Activated gamma-delta T cell treated with Interleukin-2 at 50 U/mL for 16 hours (primary cell): ENCODE data around the gene IDH3A.
"Not testable (repeated sequence)": the region's sequence is repeated elsewhere in the genome, so short reads cannot be mapped to it uniquely, and the experiment has no call there.

Experiments
- DNase-seq: peaks from one replicate; pipeline ENCODE4 v3.0.0-alpha.2; 2020

Gene IDH3A

DNA sequence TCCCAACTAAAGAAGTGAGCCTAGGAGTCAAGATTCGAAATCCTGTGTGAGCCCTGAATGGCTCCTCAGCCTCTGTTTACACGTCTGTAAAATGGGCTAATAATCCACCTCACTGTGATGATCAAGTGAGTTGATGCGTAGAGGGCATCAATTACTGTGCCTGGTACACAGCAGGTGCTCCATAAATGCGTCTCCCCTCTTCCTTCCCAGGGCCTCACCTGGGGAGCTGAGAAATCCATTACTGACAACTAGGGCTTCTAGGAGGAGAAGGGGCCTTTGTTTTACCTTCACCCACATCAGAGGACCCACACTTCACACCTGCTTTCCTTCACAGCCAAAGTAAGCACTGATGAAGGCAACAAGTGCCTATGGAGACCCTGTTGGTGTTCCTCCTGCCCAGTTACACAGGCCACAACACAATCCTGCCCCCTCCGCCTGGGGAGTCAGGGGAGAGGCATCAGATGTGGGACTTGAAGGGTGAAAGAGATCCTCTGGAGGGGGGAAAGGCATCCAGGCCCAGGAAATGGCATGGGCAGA is 19.3 kb upstream of the IDH3A start:
- no peak for DNase-seq

DNA sequence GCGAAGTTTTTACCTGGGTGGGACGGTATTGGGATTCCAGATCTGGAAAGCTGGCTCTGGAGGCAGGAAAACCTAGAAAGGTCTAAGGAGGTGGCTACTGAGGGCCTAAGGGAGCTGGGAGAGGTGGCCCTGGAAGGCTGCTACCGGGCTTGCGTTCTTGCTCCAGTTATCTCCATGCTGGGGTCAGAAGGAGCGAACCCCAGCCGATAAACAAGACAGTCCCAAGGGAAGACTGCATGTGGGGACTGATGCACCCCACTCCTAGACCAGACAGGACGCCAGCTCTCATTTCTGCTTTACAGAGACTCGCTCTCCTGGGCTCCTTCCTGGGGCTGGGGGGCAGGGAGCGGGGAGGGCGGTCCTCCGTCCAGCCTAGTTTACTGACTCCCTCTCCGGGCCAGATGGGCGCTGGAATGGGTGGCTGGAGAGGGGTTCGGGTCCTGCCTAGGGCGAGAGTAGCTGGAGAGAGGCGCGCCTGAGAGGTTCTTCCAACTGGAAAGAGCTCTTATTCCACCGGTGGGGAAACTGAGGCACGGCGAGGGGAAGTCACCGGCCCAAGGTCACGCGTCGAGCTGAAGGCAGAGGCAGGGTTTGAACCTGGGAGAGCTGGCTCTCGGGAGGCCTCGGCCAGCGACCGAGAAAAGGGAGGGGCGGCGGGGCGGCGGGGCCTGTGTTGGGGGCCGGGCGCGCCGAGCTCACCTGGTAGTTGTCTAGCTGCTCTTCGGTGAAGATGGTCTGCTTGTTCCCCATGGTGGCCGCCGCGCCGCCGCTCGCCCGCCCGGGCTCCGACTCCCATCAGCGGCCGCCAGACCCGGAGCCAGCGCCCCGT is 18.5 kb upstream of the IDH3A start:
- no peak for DNase-seq

DNA sequence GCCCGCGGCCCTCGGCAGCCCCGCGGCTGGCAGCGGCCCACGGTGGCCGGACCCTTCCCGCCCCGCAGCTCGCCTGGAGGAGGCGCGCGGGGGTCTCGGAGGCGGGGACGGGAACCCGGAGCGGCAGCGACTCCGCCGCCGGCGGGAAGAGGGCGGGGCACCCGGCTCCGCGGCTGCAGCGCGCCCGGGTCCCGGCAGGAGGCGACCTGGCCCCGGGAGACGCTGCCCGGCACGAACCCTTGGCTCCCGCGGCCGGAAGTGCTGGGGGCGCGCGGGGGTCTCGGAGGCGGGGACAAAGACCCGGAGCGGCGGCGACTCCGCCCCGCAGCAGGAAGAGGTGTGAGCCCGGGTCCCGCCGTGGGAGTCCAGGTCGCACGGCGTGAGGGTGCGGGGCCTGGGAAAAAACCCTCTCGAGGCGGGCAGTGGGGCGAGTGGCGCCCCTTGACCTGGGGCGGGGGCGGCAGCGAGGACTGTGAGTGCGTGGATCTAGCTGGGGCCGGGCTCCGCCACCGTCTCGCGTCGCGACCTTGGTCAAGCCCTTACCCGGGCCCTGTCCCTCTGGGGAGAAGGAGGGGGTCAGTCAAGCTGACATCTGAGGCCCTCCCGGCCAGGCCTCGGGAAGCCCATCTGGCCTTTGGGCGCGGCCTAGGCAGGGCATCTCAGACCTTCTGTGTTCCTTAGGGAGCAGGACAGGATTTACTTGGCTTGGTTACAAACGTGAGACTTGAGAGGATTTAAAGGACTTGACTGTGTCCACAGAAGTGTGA is 17.7 kb upstream of the IDH3A start, which contains the start of gene CIB2:
TSS of gene CIB2 (minus strand) at position 151 of the 767 bp plus-strand sequence. CDS start 230 bp downstream, outside the sequence.
- DNase-seq, result peak; percentile 71

DNA sequence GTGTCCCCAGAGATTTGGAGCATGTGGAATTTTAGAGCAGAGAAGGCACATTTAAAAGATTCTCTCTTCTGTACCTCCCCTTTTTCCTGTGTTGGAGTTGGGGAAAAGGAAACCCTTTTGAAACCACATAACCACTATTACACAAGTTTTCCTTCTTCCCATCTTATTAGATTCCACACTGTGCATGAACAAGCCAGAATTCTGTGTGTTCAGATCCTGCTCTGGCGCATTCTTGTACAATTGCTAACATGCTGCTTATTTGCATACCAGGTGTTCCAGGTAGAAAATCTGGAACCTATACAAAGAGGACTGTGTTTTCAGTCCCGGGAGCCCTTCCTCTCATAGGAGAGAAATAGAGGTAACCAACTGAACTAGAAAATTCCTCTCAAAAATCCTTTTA is 15.4 kb upstream of the IDH3A start:
- no peak for DNase-seq

DNA sequence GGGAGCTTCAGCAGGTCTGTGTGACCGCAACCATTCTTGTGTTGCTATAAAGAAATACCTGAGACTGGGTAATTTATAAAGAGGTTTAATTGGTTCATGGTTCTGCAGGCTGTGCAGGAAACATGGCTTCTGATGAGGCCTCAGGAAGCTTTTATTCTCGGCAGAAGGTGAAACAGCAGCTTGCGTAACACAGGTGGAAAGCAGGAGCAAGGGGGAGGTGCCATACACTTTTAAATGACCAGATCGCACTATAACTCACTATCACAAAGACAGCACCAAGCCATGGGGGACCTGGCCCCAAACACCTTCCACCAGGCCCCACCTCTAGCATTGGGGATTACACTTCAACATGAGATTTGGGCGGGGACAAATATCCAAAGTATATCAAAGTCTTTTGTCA is 9.6 kb upstream of the IDH3A start:
- DNase-seq, result no peak

DNA sequence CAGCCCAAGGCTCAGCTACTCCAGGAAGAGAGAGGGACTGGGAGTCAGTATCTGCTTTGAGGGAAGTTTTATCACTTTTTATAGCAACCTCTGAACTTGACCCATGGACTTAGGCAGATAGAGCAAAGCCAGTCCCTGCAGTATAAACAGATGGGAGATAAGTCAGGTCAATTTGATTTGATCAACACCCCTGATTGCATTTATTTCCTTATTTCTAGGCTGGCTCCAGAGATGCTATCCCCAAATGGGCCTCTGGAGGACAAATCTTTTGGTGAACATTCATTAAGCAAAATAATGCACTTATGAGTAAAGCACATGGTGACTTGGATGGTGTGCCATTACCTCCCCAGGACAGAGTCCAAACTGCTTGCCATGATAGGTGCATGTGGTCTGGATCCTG is 8.9 kb upstream of the IDH3A start:
- DNase-seq, result no peak

DNA sequence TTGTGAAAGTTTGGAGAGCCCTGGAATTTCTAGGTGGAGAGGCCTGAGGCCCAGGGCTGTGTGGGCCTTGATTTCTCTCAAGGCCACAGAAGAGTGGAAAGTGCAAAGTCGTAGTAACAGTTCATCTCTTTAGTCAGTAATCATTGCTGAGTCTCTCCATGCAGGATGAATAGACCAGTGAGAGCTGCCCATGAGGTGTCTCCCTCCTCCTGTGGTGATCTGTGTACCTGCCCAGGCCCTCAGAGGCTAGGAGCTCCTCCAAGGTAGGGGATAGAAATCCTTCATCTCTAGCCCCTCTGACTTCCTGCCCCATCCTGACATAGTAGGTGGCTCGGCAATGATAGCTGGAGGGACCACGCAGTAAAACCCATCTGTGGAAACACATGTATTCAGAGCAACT is 6.8 kb upstream of the IDH3A start:
- DNase-seq, result no peak

DNA sequence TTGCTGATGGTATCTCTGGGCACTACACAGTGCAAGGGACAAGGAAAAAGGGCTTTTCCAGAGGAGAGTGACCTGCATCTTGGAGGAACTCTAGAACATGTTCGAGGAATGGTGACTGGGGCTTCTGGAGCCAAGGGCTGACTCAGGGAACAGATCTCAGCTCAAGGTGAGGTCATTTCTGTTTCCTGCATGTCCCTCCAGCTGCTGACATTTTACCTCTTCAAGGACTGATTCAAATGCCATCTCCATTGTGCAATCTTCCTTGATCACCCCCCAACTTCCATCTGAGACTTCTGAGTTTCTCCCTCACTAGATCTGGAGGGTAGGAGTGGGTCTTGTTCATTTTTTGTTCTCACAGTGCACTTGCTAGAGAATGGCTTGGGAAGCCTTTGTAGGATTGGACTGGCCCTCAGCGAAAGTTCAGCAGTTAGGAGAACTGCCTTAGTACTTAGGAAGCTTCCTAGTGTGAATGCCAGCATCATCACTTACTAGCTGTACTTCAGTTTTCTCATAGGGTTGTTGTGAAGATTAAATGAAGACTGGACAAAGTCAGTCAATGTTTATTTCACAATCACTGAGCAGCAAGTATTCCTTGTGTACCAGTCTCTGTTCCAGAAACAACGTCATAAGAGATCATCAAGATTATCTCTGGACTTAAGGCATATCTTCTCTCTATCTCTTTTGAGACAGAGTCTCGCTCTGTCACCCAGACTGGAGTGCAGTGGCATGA is 2.6 kb upstream of the IDH3A start:
- DNase-seq, result no peak

DNA sequence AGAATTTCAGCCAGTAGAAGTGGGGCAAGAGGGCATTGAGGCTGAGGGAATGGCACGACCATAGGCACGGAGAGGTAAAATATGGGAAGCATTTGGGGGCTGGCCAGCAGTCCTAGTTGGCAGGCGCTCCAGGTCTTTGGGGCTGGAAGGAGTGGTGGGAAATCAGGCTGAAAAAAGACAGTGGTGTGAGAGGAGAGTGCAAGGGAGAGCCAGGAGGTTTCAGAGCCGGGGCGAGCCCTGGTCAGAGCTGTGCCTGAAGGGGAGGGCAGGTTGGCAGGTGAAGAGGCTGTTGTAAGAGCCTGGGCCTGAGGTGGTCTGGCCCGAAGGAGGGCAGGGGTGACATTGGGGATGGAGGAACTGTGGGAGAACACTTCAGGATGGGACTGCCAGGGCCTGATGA is 1.6 kb upstream of the IDH3A start:
- no peak for DNase-seq

DNA sequence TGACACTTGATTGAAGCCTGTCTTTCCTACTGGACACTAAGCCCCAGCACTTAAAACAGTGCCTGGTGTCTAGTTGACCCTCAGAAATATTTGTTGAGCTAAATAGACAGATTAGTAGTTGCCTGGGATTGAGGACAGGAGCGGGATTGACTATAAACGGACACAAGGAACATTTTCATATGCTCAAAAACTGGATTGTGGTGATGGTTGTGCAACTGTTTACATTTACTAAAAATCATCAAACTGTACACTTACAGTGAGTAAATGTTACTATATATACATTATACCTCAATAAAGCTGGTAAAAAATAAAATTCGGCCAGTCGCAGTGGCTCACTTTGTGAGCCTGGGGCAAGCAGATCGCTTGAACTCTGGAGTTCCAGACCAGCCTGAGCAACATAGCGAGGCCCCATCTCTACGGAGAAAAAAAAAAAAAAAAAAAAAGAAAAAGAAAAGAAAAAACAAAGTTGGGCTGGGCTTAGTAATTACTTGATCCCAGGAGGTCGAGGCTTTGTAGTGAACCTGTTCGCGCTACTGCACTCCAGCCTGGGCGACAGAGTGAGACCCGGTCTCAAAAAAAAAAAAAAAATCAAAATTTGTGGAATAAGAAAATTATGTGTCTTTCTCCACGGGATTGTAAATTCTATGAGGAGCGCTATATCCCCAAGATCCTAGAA is 632 bp upstream of the IDH3A start:
- DNase-seq, result no peak

DNA sequence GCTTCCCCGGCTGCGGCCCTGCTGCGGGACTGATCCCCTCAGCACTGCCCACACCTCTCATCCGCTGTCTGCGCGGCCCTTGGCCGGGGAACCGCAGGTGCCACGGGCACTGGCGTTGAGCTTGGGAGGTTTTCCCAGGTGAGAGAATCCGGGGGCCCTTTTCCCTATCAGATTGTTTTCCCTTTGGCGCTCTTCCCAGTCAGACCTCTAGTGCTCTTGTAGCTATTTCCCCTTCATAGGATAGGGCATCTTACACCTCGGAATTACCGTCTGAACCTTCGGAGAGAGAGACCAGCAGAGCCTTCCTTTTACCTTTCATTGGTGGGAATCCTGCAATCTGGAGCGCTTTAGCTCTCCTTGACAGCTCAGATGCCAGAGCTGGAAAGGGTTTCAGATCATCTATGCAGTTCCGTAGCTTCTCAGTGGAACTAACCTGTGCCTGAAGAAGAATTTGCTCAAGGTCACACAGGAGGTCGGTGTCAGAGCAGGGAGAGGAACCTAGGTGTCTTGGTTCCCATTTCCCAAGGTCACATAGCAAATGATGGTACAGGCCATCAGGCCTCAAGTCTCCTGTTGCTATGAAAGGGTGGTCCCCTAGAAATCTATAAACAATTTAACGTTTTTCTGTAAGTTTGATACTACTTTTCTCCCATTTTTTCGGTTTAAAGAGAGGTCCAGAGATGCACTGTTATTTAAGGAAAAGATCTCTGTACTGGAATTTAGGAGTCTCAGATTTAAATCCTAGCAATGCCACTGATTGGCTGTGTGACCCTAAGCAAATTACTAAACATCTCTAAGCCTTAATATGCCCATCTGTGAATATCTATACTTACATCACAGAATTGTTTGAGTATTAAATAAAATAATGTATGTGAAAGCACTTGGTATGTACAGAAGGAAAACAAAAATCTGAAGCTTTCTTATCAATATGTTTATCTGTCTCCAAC is 916 bp downstream of the IDH3A start:
- DNase-seq, result no peak

DNA sequence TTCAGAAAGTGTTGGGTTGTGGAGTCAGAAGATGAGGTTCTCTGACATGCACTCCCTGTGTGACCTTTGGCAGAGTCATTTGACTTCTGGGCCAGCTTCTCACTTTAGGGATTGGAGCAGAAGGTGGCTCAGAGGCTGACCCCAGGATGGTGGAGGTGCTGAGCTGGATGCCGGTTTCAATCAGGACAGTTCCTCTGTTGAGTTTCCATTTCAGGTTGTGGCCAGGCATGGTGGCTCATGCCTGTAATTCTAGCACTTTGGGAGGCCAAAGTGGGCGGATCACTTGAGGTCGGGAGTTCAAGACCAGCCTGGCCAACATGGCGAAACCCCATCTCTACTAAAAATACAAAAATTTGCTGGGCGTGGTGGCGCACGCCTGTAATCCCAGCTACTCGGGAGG is 1.9 kb downstream of the IDH3A start:
- not testable (repeated sequence) for DNase-seq

DNA sequence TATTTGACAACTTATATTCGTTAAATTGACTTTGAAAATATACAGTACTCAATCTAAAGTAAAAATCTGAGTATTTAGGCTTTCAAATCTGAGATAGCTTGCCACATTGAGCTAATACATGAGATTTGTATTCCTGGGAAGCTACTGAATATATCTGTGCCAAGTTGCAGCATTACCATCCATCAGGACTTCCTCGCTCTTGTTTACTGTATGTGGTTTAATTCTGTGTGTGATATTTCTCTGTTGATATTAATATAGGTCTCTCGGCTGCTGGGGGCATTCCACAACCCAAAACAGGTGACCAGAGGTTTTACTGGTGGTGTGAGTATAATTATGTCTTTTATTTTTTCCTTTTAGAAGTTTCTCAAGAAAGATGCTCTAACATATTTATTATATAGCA is 5.8 kb downstream of the IDH3A start:
- DNase-seq, result no peak

DNA sequence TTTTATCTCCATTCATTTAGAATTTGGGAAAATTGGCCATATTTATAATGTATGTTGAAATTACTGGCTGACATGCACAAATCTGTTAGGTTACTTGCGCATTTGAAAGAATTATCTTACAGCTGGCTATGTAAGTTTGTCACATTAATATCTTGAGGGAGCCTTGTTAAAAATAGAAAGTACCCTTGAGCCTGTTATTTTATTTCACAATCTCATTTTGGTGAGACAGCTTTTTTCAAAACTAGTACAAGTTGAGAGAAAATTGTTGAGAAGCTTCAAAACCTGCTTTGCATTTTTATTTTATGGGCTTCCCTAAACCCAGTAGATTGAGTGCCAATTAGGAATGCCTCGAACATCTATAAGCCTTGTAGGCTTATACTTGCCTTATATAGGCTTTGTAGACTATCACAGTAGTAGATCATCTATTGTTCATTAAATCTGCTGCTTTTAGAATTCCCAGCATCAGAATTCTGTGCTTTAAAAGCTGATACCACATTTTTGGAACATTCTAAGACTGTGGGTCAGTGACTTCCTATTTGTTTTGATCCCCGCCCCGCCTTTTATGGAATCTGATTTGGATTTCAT is 6.3 kb downstream of the IDH3A start:
- no peak for DNase-seq

DNA sequence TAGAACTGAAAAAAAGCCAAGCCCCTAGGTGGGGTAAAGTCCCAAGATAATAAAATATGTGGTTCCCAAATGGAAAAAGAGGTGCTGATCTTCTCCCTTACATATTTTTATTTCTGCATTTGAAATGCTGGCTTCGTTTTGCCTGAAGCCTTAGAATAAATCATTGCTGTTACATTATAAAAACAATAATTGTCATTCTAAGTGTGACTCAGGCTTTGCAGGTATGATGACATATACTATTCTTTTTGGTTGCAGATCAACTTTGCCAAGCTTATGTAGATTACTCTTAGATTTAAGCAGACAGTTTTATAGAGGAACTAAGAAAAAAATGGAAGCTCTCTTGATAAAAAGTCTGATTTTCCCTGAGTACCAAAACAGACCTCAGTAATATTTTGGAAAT is 7.5 kb downstream of the IDH3A start:
- no peak for DNase-seq

DNA sequence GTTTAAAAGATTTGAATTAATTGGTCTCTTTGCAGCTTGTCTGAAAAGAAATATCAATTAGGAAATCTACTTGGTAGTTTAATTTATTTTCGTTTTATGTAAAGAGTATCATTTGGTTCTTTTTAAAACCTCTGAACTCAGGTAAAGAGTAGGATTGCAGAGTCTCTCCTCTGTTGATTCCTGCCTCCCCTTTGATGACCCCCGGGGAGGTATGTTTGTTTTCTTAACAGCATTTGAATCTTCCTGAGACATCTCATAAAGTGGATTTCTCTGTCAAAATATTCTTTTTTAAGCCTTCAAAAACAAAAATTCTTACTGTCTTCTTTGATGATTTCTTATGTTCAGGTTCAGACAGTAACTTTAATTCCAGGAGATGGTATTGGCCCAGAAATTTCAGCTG is 8.0 kb downstream of the IDH3A start:
- DNase-seq, result no peak

DNA sequence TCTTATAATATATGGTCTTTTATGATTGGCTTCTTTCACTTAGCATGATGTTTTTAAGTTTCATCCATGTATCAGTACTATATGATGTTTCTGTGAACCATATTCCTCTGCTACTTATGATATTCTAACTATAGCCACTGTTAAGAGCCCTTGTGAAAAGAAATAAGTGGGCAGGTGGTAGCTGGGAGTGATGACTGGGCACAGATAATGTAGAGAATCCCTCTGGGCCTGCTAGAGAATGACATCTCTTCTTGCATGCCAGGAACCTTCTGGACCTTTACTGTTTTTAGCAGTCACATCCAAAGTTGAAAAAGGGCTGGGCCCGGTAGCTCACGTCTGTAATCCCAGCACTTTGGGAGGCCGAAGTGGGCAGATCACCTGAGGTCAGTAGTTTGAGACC is 10.2 kb downstream of the IDH3A start:
- no peak for DNase-seq

DNA sequence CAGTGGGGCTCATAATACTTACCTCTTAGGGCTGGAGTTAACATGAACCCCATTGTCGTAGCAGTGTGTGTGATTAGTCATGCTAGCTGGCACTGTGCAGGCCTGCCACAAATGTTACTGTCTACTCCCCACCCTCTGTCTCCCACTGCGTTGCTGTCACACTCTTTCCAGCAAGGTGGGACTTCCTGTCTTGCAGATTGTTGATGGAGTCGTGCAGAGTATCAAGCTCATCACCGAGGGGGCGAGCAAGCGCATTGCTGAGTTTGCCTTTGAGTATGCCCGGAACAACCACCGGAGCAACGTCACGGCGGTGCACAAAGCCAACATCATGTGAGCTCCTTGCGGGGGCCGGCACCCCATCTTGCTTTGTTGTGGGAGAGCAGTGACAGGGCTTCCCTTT is 12.9 kb downstream of the IDH3A start:
- peak; percentile 14 for DNase-seq

DNA sequence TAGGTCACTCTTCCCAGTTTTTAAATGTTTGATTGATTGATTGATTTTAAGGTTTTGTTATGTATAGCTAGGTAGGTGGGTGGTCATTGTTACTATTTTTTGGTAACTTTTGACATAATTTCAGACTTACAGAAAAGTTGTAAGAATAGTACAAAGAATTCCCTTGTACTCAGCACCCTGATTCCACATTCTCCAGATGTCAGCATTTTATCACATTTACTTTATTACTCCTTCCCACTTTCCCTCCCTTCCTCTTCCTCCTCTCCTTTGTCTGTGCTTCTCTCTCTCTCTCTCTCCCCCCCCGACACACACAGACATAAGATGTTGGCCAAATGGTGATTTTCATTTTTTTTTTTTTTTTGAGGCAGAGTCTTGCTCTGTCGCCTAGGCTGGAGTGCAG is 14.8 kb downstream of the IDH3A start:
- DNase-seq, result no peak

DNA sequence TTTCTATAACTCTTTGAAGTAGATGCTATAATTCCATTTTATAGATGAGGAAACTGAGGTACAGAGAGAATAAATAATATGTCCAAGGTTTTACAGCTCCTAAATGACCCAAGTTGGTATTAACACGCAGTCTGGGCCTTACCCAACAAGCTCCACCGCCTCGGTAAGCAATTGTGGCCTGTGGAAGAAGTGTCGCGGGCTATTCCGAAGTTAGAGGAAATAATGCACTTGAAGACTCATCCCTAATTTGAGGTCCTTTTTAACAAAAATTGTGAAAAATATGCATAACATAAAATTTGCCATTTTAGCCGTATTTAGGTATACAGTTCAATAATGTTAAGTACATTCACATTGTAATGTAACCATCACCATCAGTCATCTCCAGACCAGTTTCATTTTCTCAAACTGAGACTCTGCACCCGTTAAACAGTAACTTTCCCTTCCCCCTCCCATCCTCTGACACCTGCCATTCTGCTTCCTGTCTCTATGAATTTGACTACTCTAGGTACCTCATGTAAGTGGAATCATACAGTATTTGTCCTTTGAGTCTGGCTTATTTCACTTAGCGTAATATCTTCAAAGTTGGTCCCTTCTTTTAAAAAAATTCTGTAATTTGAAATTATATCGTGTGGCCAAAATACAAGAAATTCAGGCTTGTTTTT is 18.2 kb downstream of the IDH3A start:
- DNase-seq, result no peak

DNA sequence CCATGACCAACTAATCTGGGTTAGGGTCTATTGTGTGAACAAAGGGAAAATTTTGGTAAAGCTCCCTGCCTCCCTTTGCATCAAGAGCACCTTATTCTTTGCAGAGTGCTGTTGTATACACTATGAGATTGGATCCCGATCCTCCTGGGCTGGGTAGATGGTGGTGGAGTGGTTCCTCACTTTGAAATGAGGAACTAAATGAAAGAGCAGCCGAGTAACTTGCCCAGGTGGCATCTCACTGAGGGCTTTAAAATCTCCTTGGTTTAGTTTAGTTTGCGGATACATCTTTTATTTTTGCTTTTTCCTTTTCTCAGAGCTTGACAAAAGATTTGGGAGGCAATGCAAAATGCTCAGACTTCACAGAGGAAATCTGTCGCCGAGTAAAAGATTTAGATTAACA is 19.4 kb downstream of the IDH3A start:
- DNase-seq, result no peak
